GM12873 (cell line): ENCODE results near the gene PLA2G3.

ENCODE experiments used
- TF ChIP-seq, protein P1 (sequence below): IDR thresholded peaks from 2 replicates; pipeline ENCODE4 v1.5.1; 2012; ENCODE audit warnings: low read depth, mild to moderate bottlenecking, moderate library complexity, low read length, control low read depth; ENCODE audit not compliant: insufficient read depth; ENCODE audit errors: missing control alignments

The PLA2G3 gene

DNA sequence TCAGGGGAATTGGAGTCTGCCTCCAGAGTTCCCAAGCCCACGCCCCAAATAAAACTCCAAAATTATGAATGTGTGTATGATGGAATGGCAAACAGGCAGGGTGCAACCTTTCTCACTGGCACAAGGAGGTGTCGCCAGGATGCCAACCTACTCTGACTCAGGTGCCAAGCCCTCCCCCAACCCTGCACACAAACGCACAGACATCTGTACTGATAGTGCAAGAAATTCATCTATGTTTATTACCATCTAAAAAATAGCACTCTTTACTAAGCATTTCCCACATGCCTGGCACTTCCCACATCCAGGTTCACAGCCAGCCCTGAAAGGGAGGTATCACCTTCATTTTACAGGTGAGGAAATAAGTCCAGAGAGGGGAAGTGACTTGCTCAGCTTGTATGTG lies 1.2 kb downstream of the PLA2G3 start:
- TF ChIP-seq, protein P1, sequence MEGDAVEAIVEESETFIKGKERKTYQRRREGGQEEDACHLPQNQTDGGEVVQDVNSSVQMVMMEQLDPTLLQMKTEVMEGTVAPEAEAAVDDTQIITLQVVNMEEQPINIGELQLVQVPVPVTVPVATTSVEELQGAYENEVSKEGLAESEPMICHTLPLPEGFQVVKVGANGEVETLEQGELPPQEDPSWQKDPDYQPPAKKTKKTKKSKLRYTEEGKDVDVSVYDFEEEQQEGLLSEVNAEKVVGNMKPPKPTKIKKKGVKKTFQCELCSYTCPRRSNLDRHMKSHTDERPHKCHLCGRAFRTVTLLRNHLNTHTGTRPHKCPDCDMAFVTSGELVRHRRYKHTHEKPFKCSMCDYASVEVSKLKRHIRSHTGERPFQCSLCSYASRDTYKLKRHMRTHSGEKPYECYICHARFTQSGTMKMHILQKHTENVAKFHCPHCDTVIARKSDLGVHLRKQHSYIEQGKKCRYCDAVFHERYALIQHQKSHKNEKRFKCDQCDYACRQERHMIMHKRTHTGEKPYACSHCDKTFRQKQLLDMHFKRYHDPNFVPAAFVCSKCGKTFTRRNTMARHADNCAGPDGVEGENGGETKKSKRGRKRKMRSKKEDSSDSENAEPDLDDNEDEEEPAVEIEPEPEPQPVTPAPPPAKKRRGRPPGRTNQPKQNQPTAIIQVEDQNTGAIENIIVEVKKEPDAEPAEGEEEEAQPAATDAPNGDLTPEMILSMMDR: no peak

DNA sequence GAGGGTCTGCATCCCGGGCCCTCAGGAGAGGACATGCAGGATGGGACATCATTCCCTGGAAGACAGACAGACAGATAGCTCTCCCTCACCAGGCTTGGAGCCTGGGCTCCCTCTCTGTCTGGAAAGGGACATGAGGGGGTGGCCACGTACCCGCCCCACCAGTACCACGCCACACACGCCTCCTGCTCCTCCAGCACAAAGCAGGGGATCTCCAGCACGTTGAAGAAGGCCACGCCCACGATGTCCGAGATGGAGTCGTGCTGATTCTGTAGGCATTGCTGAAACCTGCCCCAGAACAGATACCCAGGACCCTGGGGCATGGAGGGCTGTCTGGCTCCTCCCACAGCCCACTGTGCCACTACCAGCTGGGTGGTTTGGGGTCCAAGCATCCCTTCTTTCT lies 2.2 kb downstream of the PLA2G3 start:
- TF ChIP-seq, protein P1: no peak

DNA sequence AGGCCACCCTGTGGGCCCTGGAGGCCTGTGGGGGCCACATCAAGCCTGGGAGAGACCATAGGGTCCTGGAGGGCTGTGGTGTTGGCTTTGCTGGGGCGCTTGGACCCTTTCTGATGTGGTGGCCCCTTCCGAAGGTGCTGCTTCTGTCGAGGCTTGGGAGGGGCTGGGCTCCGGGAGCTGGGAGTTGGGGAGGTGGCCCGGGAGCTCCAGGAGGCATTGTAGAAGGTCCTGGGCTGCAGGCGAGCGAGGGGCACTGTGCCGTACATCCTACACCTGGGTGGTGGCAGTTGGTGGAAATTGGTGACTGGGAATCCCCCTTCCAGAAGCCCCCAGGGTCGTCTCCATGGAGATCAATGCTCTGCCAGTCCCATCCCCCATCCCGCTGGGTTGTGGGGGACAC lies 2.6 kb downstream of the PLA2G3 start:
- TF ChIP-seq, protein P1: no peak

DNA sequence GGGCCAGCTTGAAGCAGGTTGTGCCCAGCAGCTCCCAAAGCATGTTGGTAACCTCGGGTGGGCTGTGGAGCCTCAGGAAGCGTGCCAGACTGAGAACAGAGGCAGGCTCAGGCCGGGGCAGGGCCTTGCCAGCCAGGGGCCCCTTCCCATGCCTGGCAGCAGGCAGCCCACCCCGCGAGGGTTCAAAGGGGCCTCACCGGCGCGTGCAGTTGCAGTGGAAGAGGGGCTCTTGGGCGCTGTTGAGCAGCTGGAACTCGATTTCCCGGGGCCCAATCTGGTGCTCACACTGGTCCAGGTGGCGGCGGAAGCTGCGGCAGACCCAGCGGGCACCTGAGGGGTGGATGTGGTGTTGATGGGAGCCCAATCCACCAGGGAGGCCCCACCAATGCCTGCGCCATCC lies 3.6 kb downstream of the PLA2G3 start:
- TF ChIP-seq, protein P1: no peak

DNA sequence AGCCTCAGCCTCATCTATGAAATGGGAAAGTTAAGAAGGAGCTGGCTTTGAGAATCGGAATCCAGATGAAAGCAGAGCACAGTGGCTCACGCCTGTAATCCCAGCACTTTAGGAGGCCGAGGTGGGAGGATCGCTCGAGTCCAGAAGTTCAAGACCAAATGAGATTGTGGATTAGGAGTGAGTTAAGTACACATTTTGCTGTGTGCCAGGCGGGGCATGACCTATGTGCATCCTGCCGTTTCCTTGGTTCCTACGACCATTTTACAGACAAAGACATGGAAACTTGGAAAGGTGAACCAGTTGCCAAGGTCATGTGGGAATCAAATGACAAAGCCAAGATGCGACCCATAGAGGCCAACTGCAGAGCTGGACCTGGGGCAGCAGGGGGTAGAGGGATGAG lies 4.2 kb downstream of the PLA2G3 start:
- TF ChIP-seq, protein P1: no peak

DNA sequence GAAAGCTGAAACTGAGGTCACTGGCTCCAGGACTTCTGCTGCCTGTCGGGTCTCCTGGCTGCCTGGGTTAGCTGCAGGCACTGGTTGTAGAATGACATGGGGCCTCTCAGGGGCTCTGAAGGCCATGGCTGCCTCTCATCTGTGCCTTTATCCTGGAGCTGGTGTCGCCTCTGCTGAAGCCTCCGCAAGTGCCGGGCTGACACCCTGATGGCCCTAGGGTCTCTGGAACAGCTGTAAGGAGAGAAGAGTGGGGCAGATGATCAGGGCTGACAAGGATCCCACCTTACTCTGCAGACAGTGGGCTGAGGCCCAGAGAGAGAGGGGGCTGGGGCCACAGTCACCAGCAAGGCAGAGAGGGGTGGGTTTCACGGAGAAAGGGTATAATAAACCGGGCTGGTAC lies 4.6 kb downstream of the PLA2G3 start:
- TF ChIP-seq, protein P1: no peak

DNA sequence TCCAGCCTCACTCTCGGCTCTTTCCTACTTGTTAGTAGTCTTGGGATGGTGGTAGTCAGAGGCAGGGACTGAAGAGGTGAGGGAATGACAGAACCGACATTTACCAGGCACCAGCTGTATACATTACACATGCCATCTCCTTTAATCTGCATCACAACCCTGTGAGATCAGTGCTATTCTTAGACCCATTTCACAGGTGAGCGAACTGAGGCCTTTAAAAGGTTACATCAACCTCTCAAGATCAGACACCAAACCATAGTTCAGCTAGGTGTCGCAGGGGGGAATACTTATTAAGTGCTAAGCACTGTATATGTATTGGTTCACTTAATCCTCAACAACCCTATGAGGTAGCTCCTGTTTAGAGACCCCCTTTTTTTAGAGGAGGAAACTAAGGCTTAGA lies 5.6 kb downstream of the PLA2G3 start:
- TF ChIP-seq, protein P1: no peak

DNA sequence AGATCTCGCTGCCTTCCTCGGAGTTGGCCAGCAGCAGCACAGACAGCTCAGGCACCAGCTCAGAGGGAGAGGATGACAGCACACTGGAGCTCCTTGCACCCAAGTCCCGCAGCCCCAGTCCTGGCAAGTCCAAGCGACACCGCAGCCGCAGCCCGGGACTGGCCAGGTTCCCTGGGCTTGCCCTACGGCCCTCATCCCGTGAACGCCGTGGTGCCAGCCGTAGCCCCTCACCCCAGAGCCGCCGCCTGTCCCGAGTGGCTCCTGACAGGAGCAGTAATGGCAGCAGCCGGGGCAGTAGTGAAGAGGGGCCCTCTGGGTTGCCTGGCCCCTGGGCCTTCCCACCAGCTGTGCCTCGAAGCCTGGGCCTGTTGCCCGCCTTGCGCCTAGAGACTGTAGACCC lies 6.4 kb downstream of the PLA2G3 start:
- TF ChIP-seq, protein P1: no peak
